GM12801 (cell line): ENCODE results near the gene FOXA1.

ENCODE experiments used
- CTCF ChIP-seq: IDR thresholded peaks from one replicate; pipeline ENCODE4 v1.5.1; 2011; ENCODE audit warnings: control low read depth; ENCODE audit not compliant: insufficient read length; ENCODE audit errors: extremely low read depth

Gene FOXA1

GRCh38 chr14:37600880-37601741 is 6.1 kb upstream of the FOXA1 start:
- TF ChIP-seq CTCF = no peak

GRCh38 chr14:37599507-37600368 is 4.7 kb upstream of the FOXA1 start:
- TF ChIP-seq CTCF = no peak

GRCh38 chr14:37598747-37599506 is 3.9 kb upstream of the FOXA1 start:
- TF ChIP-seq CTCF = no peak

GRCh38 chr14:37597914-37598746 is 3.1 kb upstream of the FOXA1 start:
- TF ChIP-seq CTCF = no peak

GRCh38 chr14:37597538-37597913 is 2.5 kb upstream of the FOXA1 start:
- TF ChIP-seq CTCF = no peak

GRCh38 chr14:37596790-37597472 is 1.9 kb upstream of the FOXA1 start:
- no peak for TF ChIP-seq CTCF
